NB4 (cell line): Measurements from ENCODE around the gene HYDIN.

ENCODE experiments used
- DNase-seq: peaks from one replicate; pipeline ENCODE4 v3.0.0; 2010; ENCODE audit warnings: low read depth
- H3K4me3 ChIP-seq: one replicate; pipeline ENCODE4 v1.5.1; 2011; ENCODE audit warnings: mild to moderate bottlenecking, low read depth, low read length, moderate library complexity
- CTCF ChIP-seq: IDR thresholded peaks from one replicate; pipeline ENCODE4 v1.5.1; 2012; ENCODE audit warnings: low read depth, low read length
- MAX ChIP-seq: IDR thresholded peaks from 2 replicates; pipeline ENCODE4 v1.6.1; 2011; ENCODE audit warnings: low read depth, low read length
- MYC ChIP-seq: IDR thresholded peaks from 2 replicates; pipeline ENCODE4 v1.6.1; 2011; ENCODE audit warnings: low read depth, low read length
- POLR2A ChIP-seq: IDR thresholded peaks from 2 replicates; pipeline ENCODE4 v1.6.1; 2011; ENCODE audit warnings: mild to moderate bottlenecking; ENCODE audit not compliant: insufficient read length; ENCODE audit errors: extremely low read depth

The HYDIN gene

GRCh38 chr16:71242601-71243000, 12.1 kb upstream of the HYDIN start:
- no peak for TF ChIP-seq POLR2A
- TF ChIP-seq CTCF, result no peak
- no peak for TF ChIP-seq MAX
- no peak for TF ChIP-seq MYC
- no peak for DNase-seq
- no peak overlapping the region for H3K4me3 ChIP-seq

DNA sequence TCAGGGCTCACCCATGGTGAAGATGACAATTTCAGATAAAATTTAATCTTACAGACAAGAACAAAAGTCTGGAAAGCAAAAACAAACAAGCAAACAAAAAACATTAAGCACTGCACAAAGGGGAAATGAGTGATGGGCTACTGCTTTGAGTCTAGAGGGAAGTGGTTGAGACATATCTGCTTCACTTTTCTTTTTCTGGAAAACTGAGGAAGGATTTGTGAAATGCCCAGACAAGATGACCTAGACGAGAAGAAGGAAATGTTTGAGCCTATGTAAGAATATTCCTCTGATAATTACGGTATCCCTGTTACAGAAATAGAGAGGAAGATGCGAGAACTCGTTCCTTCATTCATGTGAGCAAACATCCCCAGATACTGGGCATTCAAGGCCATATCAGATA, 11.5 kb upstream of the HYDIN start:
- no peak for DNase-seq
- no peak for TF ChIP-seq MYC
- no peak for TF ChIP-seq MAX
- TF ChIP-seq CTCF, result no peak
- TF ChIP-seq POLR2A, result no peak
- H3K4me3 ChIP-seq, result no peak overlapping the region

DNA sequence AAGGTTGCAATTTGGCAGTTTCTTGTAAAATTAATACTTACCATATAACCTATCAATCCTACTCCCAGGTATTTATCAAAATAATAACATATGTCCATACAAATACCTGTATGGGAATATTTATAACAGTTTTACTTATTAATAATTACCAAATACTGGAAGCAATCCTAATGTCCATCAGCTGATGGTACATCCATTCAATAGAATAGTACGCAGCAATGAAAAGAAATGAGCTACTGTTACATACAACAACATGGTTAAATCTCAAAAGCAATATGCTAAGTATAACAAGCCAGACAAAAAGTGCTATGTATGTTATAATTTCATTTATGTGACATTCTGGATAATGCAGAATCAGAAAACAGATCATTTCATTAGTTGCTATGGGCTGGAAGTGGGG, 1.2 kb downstream of the HYDIN start:
- H3K4me3 ChIP-seq, result no peak overlapping the region
- TF ChIP-seq CTCF (no peak), POLR2A (no peak), MYC (no peak), MAX (no peak)
- DNase-seq, result no peak

DNA sequence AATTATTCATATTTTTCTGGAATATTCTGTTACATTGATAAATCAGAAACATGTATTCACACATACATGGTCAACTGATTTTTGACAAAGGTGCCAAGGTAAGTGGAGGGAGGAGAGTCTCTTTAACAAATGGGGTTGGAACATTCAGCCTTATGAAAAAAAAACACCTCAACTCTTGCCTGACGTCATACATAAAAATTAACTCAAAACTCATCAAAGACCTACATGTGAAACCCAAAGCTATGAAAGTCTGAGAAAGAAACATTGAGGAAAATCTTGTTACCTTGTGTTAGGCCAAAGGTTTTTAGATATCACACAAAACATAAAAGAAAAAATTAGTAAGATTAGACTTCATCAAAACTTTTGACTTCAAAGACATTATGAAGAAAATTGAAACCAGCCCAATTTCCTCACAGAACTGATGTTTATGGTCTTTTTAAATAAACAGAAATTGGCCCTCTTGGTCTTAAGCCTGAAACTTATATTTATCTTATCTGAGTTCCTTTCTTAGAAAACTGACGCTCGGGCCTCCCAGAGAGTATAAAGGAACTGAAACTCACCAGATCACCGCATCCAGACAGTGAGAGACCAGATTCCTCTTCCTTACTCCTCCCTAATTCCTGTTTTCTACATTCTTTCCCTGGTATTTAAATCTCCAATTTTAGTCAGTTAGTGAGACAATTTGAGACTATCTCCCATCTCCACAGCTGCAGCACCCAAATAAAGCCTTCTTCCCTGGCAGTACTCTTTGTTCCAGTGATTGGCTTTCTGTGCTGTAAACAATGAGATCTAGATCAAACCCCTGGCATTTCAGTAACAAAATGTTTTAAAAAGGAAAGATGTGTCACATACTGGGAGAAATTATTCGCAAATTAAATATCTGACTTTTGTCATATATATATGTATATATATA, 4.0 kb downstream of the HYDIN start:
- H3K4me3 ChIP-seq, result no peak overlapping the region
- TF ChIP-seq MAX, result no peak
- DNase-seq, result no peak

DNA sequence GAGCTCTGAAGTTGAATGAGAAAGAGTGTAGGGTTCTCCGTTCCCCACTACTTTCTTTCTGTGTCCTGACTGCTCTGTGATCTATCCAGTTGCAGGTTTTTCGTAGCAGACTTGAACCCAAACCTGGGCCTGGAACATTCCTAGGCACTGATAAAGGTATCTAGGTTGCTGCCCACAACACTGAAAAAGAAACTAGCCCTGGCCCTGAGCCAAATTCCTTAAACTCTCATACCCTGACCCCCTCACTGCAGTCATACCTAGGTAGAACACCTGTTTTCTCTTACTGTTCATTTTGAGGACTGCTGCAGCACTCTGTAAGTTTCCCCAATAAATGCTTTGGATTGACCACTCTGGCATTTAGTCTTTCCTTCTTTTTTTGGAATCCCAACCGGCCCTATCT, 5.4 kb downstream of the HYDIN start:
- H3K4me3 ChIP-seq, result no peak overlapping the region
- DNase-seq, result no peak
- no peak for TF ChIP-seq MAX
- TF ChIP-seq POLR2A, result no peak
- no peak for TF ChIP-seq CTCF
- TF ChIP-seq MYC, result no peak

- H3K4me3 ChIP-seq, result no peak overlapping the region
- no peak for TF ChIP-seq MYC
- no peak for TF ChIP-seq CTCF
- no peak for TF ChIP-seq MAX
- no peak for TF ChIP-seq POLR2A
- DNase-seq, result no peak
Measured at GRCh38 chr16:71218306-71218963, 12.1 kb downstream of the HYDIN start.
